ENCODE measurements around the gene INPP5J. TPM values are rescaled to one million over a fixed set of nuclear protein-coding genes. Genes with fewer than 3 reads are reported as not detected.
A peak's percentile ranks its signal among the peaks of the same experiment; 100 is the strongest.

Gene INPP5J
- total RNA-seq, 1 experiment from 2014 or later: 6.2 TPM

DNA sequence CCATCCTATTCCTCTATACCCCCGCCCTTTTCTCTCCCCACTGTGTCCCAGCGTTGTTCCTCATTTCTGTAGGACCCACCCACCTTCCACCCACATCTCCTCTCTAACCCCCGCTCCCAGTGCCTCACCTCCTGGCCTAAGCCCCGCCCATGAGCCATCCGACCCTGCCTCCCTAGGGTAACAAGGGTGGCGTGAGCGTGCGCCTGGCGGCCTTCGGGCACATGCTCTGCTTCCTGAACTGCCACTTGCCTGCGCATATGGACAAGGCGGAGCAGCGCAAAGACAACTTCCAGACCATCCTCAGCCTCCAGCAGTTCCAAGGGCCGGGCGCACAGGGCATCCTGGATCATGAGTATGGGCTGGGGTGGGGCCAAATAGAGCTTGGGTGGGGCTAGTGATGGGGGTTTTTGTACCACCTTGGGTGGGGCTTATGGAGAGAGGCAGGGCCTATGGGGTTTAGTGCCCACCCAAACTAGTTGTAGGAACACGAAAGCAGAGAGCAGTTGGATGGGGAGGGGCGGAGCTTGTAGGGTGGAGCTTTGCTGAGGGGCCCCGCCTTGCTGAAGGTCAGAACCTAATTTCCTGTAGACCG is 4.5 kb downstream of the INPP5J start:
- Mint-ChIP-seq H3K27ac (no peak overlapping the region), H3K27me3 (ENCODE audit: low read depth) (peaks cover 3% of the 10 kb centered on the region; the same call in 1 of the 2 replicates), H3K4me3 (peak overlapping the region; percentile 58), H3K9me3 (no peaks in the 10 kb centered on the region), H3K4me1 (peaks cover 20% of the 10 kb centered on the region), H3K36me3 (no peaks in the 10 kb centered on the region; the same call in 1 of the 2 replicates)
- DNase-seq (ENCODE audit: low spot score) (peak; percentile 68), ATAC-seq (peak; percentile 77)
- POLR2A ChIA-PET: interaction anchor here (0.6 to 1.8 kb wide), 3 partner anchors 12 to 130 kb away, joined by 3 to 16 read pairs (median 3); partner anchors contain the start of gene PLA2G3
- no peak for TF ChIP-seq NFYB (CRISPR knock-in tag; conservative IDR thresholded peaks at IDR 0.05; ENCODE audit: low read depth)
- no peak for TF ChIP-seq ZNF138 (CRISPR knock-in tag; conservative IDR thresholded peaks at IDR 0.05)
- TF ChIP-seq RELA (CRISPR knock-in tag; IDR thresholded peaks at IDR 0.05; ENCODE audit: borderline replicate concordance): no peak
- TF ChIP-seq USF1 (CRISPR knock-in tag; IDR thresholded peaks at IDR 0.05): no peak
- TF ChIP-seq TCF7 (CRISPR knock-in tag; IDR thresholded peaks at IDR 0.05; ENCODE audit: low read depth): no peak
- TF ChIP-seq IRF2 (CRISPR knock-in tag; IDR thresholded peaks at IDR 0.05; ENCODE audit: borderline replicate concordance, low read depth): no peak
- CTCF ChIA-PET: interaction anchor here (0.6 to 3.5 kb wide), 8 partner anchors 13 to 1988 kb away, joined by 3 to 56 read pairs (median 4); partner anchors contain the start of genes PATZ1, PLA2G3, SELENOM and SMTN

- H3K9me3 Mint-ChIP-seq: no peaks in the 10 kb centered on the region
- H3K27me3 Mint-ChIP-seq (ENCODE audit: low read depth): peaks cover 3% of the 10 kb centered on the region; the same call in 1 of the 2 replicates
- CTCF ChIA-PET: interaction anchor here (0.6 to 3.5 kb wide), 7 partner anchors 12 to 218 kb away, joined by 3 to 56 read pairs (median 5); partner anchors contain the start of genes PATZ1, PLA2G3 and SELENOM
- no peak overlapping the region for H3K4me3 Mint-ChIP-seq
- ATAC-seq: no peak
- H3K27ac Mint-ChIP-seq: no peak overlapping the region
- H3K4me1 Mint-ChIP-seq: peaks cover 16% of the 10 kb centered on the region
- no peak for DNase-seq (ENCODE audit: low spot score)
- no peaks in the 10 kb centered on the region; the same call in 1 of the 2 replicates for H3K36me3 Mint-ChIP-seq
- POLR2A ChIA-PET: interaction anchor here (0.6 to 1.8 kb wide), 3 partner anchors 13 to 469 kb away, joined by 3 to 16 read pairs (median 4); partner anchors contain the start of gene PLA2G3
- no peak for TF ChIP-seq ARID4B (CRISPR knock-in tag; IDR thresholded peaks at IDR 0.05; ENCODE audit: borderline replicate concordance)
- TF ChIP-seq OVOL2 (CRISPR knock-in tag; IDR thresholded peaks at IDR 0.05; ENCODE audit: borderline replicate concordance): no peak
- no peak for TF ChIP-seq IRF2 (CRISPR knock-in tag; IDR thresholded peaks at IDR 0.05; ENCODE audit: borderline replicate concordance, low read depth)
- TF ChIP-seq AFF4 (CRISPR knock-in tag; IDR thresholded peaks at IDR 0.05; ENCODE audit: borderline replicate concordance): no peak
- TF ChIP-seq ATF3 (CRISPR knock-in tag; conservative IDR thresholded peaks at IDR 0.05): no peak
- no peak for TF ChIP-seq USF1 (CRISPR knock-in tag; IDR thresholded peaks at IDR 0.05)
- TF ChIP-seq NR3C1 (CRISPR knock-in tag; conservative IDR thresholded peaks at IDR 0.05; ENCODE audit: low read depth): no peak
- TF ChIP-seq, protein P1, sequence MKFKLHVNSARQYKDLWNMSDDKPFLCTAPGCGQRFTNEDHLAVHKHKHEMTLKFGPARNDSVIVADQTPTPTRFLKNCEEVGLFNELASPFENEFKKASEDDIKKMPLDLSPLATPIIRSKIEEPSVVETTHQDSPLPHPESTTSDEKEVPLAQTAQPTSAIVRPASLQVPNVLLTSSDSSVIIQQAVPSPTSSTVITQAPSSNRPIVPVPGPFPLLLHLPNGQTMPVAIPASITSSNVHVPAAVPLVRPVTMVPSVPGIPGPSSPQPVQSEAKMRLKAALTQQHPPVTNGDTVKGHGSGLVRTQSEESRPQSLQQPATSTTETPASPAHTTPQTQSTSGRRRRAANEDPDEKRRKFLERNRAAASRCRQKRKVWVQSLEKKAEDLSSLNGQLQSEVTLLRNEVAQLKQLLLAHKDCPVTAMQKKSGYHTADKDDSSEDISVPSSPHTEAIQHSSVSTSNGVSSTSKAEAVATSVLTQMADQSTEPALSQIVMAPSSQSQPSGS (CRISPR knock-in tag; IDR thresholded peaks at IDR 0.05; ENCODE audit: borderline replicate concordance, low read depth): no peak
- no peak for TF ChIP-seq ETV6 (CRISPR knock-in tag; IDR thresholded peaks at IDR 0.05)
- no peak for TF ChIP-seq PRDM15 (CRISPR knock-in tag; IDR thresholded peaks at IDR 0.05)
Measured at GRCh38 chr22:31128156-31128555, 5.4 kb downstream of the INPP5J start.

Measured in WTC11 (cell line).